Measurements from ENCODE around the gene TPST2.

GRCh38 chr22:26484360-26484706 is 105.6 kb downstream of the TPST2 start:
- TF ChIP-seq POLR2AphosphoS5 (IDR thresholded peaks at IDR 0.05; ENCODE audit: low read depth, low read length) = no peak
- no peak for TF ChIP-seq POLR2A (IDR thresholded peaks at IDR 0.05; ENCODE audit: low read depth, low read length)
- no peak for TF ChIP-seq TAF1 (IDR thresholded peaks at IDR 0.05; ENCODE audit: low read depth, low read length)
- TF ChIP-seq POU2F2 (IDR thresholded peaks at IDR 0.05; ENCODE audit: low read depth, low read length) = no peak
- TF ChIP-seq SPI1 (IDR thresholded peaks at IDR 0.05; ENCODE audit: low read depth, low read length) = no peak
